ENCODE data around the gene SYNE2.

SYNE2 gene

DNA sequence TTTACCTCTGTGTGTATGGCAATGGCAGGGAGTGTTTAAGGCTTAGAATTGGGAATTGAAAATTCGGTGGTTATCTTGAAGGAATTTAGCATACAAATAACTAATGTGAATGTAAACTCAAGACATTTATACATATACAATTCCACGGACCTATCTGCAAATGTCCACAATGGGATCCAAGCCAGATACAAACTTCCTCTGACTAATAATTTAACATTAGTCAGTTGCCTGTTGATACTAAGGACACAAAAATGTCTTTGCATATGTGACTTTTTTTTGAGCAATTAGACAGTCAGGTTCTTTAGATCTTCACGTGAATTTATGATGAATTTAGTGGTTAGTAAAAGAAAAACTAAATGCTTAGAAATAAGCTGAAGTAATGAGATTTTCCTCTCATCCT lies 400.9 kb downstream of the SYNE2 start:
- DNase-seq (ENCODE audit: low read depth in 2 of 2): no peak

- no peak for DNase-seq (ENCODE audit: low read depth in 2 of 2)
These were observed 403.0 kb downstream of the SYNE2 start for GRCh38 chr14:64255756-64256155.

DNA sequence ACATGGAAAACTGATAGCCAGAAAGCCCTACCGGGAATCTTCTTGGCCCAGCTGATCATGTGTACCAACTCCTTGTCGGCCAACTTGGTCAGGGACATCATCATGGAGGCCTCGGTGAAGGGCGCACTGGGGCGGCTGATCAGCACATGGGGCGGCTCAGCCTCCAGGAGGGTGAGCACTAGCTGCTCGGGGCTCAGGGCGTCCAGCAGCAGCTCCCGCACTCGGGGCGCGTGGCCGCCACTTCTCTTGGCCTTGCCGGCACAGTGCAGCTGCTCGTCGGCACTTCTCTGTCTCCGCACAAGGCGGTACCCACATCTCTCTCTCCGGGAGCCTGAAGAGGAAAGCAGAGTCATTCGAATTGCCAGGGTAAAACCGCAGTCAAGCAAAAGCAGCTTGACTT lies 407.6 kb downstream of the SYNE2 start:
- DNase-seq (ENCODE audit: low read depth in 2 of 2): no peak

DNA sequence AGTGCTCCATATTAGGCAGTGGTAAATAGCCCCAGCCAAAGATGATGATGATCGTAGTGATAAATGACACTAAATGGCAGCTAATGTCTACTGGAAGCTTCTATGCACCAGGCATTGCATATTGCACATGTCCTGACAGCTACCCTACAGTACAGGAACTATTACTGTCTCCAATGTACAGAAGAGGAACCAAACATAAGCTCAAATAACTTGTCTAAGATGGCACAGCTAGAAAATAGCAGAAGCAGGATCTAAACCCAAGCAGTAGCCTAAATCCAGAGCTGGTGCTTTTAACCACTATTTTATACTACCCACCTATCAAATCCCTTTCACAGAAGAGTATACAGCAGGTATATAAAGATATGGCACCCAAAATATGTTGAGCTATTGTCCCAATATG lies 412.4 kb downstream of the SYNE2 start:
- DNase-seq (ENCODE audit: low read depth in 2 of 2): no peak

- no peak for DNase-seq (ENCODE audit: low read depth in 2 of 2)
These were observed 413.4 kb downstream of the SYNE2 start for GRCh38 chr14:64266239-64266638.

GRCh38 chr14:64272019-64272418 lies 419.2 kb downstream of the SYNE2 start:
- no peak for DNase-seq (ENCODE audit: low read depth in 2 of 2)

All from stimulated activated CD4-positive, alpha-beta T cell treated with anti-CD3 and anti-CD28 coated beads, Interleukin-12 subunit alpha, Interleukin-12 subunit beta, amount 100 ng/mL, for 24 hours (primary cell).